ENCODE data around the gene STAC3.
"Not testable (repeated sequence)": the region's sequence is repeated elsewhere in the genome, so short reads cannot be mapped to it uniquely, and the experiment has no call there.

The STAC3 gene

GRCh38 chr12:57250956-57251355 is at the start of gene STAC3:
STAC3 (minus strand) TSS chr12:57251187; CDS start chr12:57249636, 1,551 bp downstream.
- H3K79me2 ChIP-seq (ENCODE audit: control insufficient read depth, insufficient read depth, low read length, unreplicated experiment): no peaks in the 10 kb centered on the region
- no peak within 1 kb of the TSS for H3K27ac ChIP-seq (ENCODE audit: low read depth, low read length)
- peaks cover 4% of the 10 kb centered on the region; the same call in 1 of the 2 replicates for H3K36me3 ChIP-seq (ENCODE audit: insufficient read depth, low read length)
- H3K4me1 ChIP-seq (ENCODE audit: control insufficient read depth, insufficient read depth, low read length, unreplicated experiment): peaks cover 4% of the 10 kb centered on the region
- no peaks in the 10 kb centered on the region for H3K27me3 ChIP-seq (ENCODE audit: insufficient read depth, low read length)
- H2AFZ ChIP-seq (ENCODE audit: low read length, unreplicated experiment): no peak within 1 kb of the TSS
- no peak within 1 kb of the TSS for H3K4me3 ChIP-seq (ENCODE audit: low read depth, low read length)

- peaks cover 10% of the 10 kb centered on the region; the same call in 1 of the 2 replicates for H3K36me3 ChIP-seq (ENCODE audit: insufficient read depth, low read length)
- H3K4me1 ChIP-seq (ENCODE audit: control insufficient read depth, insufficient read depth, low read length, unreplicated experiment): no peaks in the 10 kb centered on the region
- no peak overlapping the region for H3K4me3 ChIP-seq (ENCODE audit: low read depth, low read length)
- H3K79me2 ChIP-seq (ENCODE audit: control insufficient read depth, insufficient read depth, low read length, unreplicated experiment): no peaks in the 10 kb centered on the region
- no peaks in the 10 kb centered on the region for H3K27me3 ChIP-seq (ENCODE audit: insufficient read depth, low read length)
- H2AFZ ChIP-seq (ENCODE audit: low read length, unreplicated experiment): no peak overlapping the region
- no peak overlapping the region for H3K27ac ChIP-seq (ENCODE audit: low read depth, low read length)
These were observed 48.6 kb upstream of the STAC3 start for GRCh38 chr12:57299514-57300016.

- Histone ChIP-seq H3K36me3 (ENCODE audit: insufficient read depth, low read length) (peaks cover 14% of the 10 kb centered on the region), H2AFZ (ENCODE audit: low read length, unreplicated experiment) (no peak overlapping the region), H3K4me1 (ENCODE audit: control insufficient read depth, insufficient read depth, low read length, unreplicated experiment) (no peaks in the 10 kb centered on the region), H3K4me3 (ENCODE audit: low read depth, low read length) (no peak overlapping the region), H3K79me2 (ENCODE audit: control insufficient read depth, insufficient read depth, low read length, unreplicated experiment) (no peaks in the 10 kb centered on the region), H3K27me3 (ENCODE audit: insufficient read depth, low read length) (no peaks in the 10 kb centered on the region), H3K27ac (ENCODE audit: low read depth, low read length) (no peak overlapping the region)
These were observed 45.3 kb upstream of the STAC3 start for GRCh38 chr12:57296291-57296690.

- H2AFZ ChIP-seq (ENCODE audit: low read length, unreplicated experiment); H3K4me3 ChIP-seq (ENCODE audit: low read depth, low read length); H3K27ac ChIP-seq (ENCODE audit: low read depth, low read length); H3K27me3 ChIP-seq (ENCODE audit: insufficient read depth, low read length); H3K79me2 ChIP-seq (ENCODE audit: control insufficient read depth, insufficient read depth, low read length, unreplicated experiment); H3K36me3 ChIP-seq (ENCODE audit: insufficient read depth, low read length): not testable (repeated sequence)
- peaks cover 17% of the 10 kb centered on the region for H3K4me1 ChIP-seq (ENCODE audit: control insufficient read depth, insufficient read depth, low read length, unreplicated experiment)
These were observed 31.1 kb upstream of the STAC3 start for GRCh38 chr12:57282073-57282472.

- Histone ChIP-seq H3K36me3 (ENCODE audit: insufficient read depth, low read length) (no peaks in the 10 kb centered on the region), H2AFZ (ENCODE audit: low read length, unreplicated experiment) (peak overlapping the region; percentile 51), H3K27ac (ENCODE audit: low read depth, low read length) (peak overlapping the region; percentile 78), H3K4me3 (ENCODE audit: low read depth, low read length) (peak overlapping the region; percentile 57), H3K27me3 (ENCODE audit: insufficient read depth, low read length) (no peaks in the 10 kb centered on the region), H3K4me1 (ENCODE audit: control insufficient read depth, insufficient read depth, low read length, unreplicated experiment) (peaks cover 17% of the 10 kb centered on the region), H3K79me2 (ENCODE audit: control insufficient read depth, insufficient read depth, low read length, unreplicated experiment) (no peaks in the 10 kb centered on the region)
These were observed 29.4 kb upstream of the STAC3 start for GRCh38 chr12:57280211-57281062.

GRCh38 chr12:57278465-57279381 is 27.7 kb upstream of the STAC3 start:
- Histone ChIP-seq H3K27ac (ENCODE audit: low read depth, low read length) (no peak overlapping the region), H3K4me3 (ENCODE audit: low read depth, low read length) (no peak overlapping the region), H3K36me3 (ENCODE audit: insufficient read depth, low read length) (no peaks in the 10 kb centered on the region), H3K27me3 (ENCODE audit: insufficient read depth, low read length) (no peaks in the 10 kb centered on the region), H3K79me2 (ENCODE audit: control insufficient read depth, insufficient read depth, low read length, unreplicated experiment) (no peaks in the 10 kb centered on the region), H3K4me1 (ENCODE audit: control insufficient read depth, insufficient read depth, low read length, unreplicated experiment) (peaks cover 17% of the 10 kb centered on the region), H2AFZ (ENCODE audit: low read length, unreplicated experiment) (no peak overlapping the region)

GRCh38 chr12:57276935-57277563 is 26.1 kb upstream of the STAC3 start:
- Histone ChIP-seq H3K4me3 (ENCODE audit: low read depth, low read length) (no peak overlapping the region), H3K27ac (ENCODE audit: low read depth, low read length) (no peak overlapping the region), H3K79me2 (ENCODE audit: control insufficient read depth, insufficient read depth, low read length, unreplicated experiment) (no peaks in the 10 kb centered on the region), H2AFZ (ENCODE audit: low read length, unreplicated experiment) (no peak overlapping the region), H3K4me1 (ENCODE audit: control insufficient read depth, insufficient read depth, low read length, unreplicated experiment) (peaks cover 17% of the 10 kb centered on the region), H3K36me3 (ENCODE audit: insufficient read depth, low read length) (no peaks in the 10 kb centered on the region), H3K27me3 (ENCODE audit: insufficient read depth, low read length) (no peaks in the 10 kb centered on the region)

GRCh38 chr12:57276233-57276632 is 25.2 kb upstream of the STAC3 start:
- not testable (repeated sequence) for H2AFZ ChIP-seq (ENCODE audit: low read length, unreplicated experiment); H3K27ac ChIP-seq (ENCODE audit: low read depth, low read length); H3K4me3 ChIP-seq (ENCODE audit: low read depth, low read length); H3K79me2 ChIP-seq (ENCODE audit: control insufficient read depth, insufficient read depth, low read length, unreplicated experiment); H3K27me3 ChIP-seq (ENCODE audit: insufficient read depth, low read length); H3K36me3 ChIP-seq (ENCODE audit: insufficient read depth, low read length)
- peaks cover 16% of the 10 kb centered on the region for H3K4me1 ChIP-seq (ENCODE audit: control insufficient read depth, insufficient read depth, low read length, unreplicated experiment)

GRCh38 chr12:57273516-57273915 is 22.5 kb upstream of the STAC3 start:
- Histone ChIP-seq H3K27ac (ENCODE audit: low read depth, low read length) (no peak overlapping the region), H3K4me3 (ENCODE audit: low read depth, low read length) (no peak overlapping the region), H2AFZ (ENCODE audit: low read length, unreplicated experiment) (no peak overlapping the region), H3K36me3 (ENCODE audit: insufficient read depth, low read length) (0 out of 2 replicates have a peak, but pooled peaks cover 10% of the 10 kb centered on the region), H3K4me1 (ENCODE audit: control insufficient read depth, insufficient read depth, low read length, unreplicated experiment) (no peaks in the 10 kb centered on the region), H3K79me2 (ENCODE audit: control insufficient read depth, insufficient read depth, low read length, unreplicated experiment) (no peaks in the 10 kb centered on the region), H3K27me3 (ENCODE audit: insufficient read depth, low read length) (no peaks in the 10 kb centered on the region)
